ENCODE results near the gene MRPL21.

Gene MRPL21

DNA sequence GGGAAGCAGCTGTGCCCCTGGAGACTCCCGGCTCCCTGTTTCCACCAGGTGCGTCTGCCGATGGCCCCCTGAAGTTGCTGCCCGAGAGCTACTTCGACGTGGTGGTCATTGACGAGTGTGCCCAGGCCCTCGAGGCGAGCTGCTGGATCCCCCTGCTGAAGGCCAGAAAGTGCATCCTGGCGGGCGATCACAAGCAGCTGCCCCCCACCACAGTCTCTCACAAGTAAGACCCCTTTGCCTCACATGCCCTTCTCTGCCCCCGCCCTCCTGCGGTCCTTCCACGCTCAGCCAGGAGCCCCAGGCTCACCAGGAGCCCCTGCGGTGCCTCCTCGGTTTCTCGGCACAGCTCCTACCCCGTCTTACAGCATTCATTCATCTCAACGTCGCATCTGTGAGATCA lies 25.5 kb upstream of the MRPL21 start:
- Histone ChIP-seq H3K4me1 (no peaks in the 10 kb centered on the region), H3K27me3 (no peaks in the 10 kb centered on the region), H3K4me3 (ENCODE audit: low read depth, low read length) (no peak overlapping the region), H3K9me3 (peaks cover 3% of the 10 kb centered on the region; the same call in 1 of the 2 replicates), H3K36me3 (peaks cover 71% of the 10 kb centered on the region)
- DNase-seq = no peak
- TF ChIP-seq, protein P1, sequence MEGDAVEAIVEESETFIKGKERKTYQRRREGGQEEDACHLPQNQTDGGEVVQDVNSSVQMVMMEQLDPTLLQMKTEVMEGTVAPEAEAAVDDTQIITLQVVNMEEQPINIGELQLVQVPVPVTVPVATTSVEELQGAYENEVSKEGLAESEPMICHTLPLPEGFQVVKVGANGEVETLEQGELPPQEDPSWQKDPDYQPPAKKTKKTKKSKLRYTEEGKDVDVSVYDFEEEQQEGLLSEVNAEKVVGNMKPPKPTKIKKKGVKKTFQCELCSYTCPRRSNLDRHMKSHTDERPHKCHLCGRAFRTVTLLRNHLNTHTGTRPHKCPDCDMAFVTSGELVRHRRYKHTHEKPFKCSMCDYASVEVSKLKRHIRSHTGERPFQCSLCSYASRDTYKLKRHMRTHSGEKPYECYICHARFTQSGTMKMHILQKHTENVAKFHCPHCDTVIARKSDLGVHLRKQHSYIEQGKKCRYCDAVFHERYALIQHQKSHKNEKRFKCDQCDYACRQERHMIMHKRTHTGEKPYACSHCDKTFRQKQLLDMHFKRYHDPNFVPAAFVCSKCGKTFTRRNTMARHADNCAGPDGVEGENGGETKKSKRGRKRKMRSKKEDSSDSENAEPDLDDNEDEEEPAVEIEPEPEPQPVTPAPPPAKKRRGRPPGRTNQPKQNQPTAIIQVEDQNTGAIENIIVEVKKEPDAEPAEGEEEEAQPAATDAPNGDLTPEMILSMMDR (IDR thresholded peaks at IDR 0.05; ENCODE audit: low read depth, low read length) = no peak

DNA sequence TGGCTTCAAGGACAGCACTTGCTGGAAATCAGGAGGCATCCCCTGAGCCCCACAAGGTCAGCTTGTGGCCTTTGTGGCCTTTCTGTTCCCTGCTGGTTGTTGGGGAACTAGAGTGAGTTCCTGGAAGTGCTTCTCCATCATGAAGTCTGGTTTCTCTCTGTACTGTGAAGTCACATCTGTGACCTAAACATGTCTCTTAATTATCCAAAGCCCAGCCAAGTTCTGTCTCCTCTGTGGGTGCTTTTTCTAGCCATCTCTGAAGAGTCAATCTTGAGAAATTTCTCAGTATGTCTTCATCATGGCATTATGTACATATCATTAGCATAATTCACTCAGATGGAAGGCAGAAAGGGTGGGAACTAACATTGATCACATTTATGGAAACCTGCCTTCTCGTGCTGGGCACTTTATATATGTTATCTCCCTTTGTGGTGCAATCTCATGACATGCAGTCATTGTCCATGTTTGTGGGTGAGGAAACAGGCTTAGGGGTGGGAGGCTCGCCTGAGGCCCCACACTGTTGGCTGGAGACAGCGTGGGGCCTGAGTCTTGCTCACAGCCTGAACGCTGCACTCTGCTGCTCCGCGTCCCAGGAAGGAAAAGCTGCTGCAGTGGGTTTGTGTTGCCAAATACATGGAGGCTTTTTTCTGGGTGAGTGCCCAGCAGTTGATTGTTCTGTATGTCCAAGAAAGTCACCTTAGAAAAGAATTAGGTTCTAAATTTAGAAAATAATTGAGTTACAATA lies 24.7 kb upstream of the MRPL21 start:
- DNase-seq = no peak
- TF ChIP-seq, protein P1 (IDR thresholded peaks at IDR 0.05; ENCODE audit: low read depth, low read length) = no peak
- Histone ChIP-seq H3K4me1 (no peaks in the 10 kb centered on the region), H3K4me3 (ENCODE audit: low read depth, low read length) (no peak overlapping the region), H3K9me3 (peaks cover 3% of the 10 kb centered on the region; the same call in 1 of the 2 replicates), H3K27me3 (no peaks in the 10 kb centered on the region), H3K36me3 (peaks cover 71% of the 10 kb centered on the region)

DNA sequence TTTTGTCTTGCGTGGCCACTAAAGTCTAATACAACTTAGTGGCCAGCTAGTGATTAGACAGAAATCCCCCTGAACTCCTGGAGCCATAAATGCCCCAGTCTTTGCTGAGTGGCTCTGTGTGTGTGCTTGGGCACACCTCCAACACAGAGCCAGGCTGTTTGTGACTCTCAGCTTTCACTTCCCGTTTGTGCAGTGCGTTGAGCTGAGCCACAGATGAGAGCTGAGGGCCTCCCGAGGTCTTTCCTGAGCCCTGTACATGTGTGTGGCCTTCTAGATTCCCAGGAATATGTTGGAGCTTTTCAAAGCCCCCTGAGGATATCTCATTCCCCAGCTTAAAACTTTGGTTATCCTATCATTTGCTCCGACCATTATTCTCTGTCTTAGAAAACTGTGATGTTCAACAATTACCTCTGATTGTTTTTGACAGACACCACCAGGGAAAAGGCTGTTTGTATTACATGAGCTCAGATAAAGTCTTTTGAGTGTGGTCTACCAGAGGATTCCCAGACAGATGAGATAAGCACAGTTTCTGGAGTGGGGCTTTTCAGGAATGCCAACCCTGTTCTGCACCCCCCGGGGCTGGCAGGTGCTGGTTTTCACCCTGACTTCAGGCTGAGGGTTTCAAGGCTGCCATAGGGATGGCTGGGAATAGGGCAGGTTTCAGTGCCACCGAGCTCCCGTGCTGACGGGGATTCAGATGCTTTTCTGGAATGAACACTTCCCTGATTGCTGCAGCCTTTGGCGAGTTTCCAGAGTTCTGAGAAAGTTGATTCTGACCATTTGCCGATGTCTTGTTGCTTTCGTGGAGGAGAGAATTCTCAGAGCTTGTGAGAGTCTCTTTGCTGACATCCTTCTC lies 23.9 kb upstream of the MRPL21 start:
- Histone ChIP-seq H3K9me3 (peaks cover 3% of the 10 kb centered on the region; the same call in 1 of the 2 replicates), H3K4me1 (no peaks in the 10 kb centered on the region), H3K4me3 (ENCODE audit: low read depth, low read length) (no peak overlapping the region), H3K27me3 (no peaks in the 10 kb centered on the region), H3K36me3 (peaks cover 72% of the 10 kb centered on the region)
- TF ChIP-seq, protein P1 (IDR thresholded peaks at IDR 0.05; ENCODE audit: low read depth, low read length) = no peak
- DNase-seq = no peak

DNA sequence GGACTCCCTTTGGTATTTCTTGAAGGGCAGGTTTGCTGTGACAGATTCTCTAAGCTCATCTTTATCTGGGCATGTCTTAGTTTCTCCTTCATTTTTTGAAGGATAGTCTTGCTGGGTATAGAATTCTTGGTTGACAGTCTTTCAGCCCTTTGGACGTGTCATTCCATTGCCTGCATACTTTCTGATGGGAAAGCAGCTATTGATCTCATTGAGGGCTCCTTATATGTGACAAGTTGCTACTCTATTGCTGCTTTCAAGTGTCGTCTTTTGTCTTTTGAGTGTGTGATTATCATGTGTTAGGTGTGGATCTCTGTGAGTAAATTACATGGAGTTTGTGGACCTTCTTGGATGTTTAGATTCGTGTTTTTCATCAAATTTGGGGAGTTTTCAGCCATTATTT lies 22.0 kb upstream of the MRPL21 start:
- TF ChIP-seq, protein P1 (IDR thresholded peaks at IDR 0.05; ENCODE audit: low read depth, low read length) = no peak
- no peaks in the 10 kb centered on the region for H3K27me3 ChIP-seq
- peaks cover 3% of the 10 kb centered on the region; the same call in 1 of the 2 replicates for H3K9me3 ChIP-seq
- DNase-seq = no peak
- no peaks in the 10 kb centered on the region for H3K4me1 ChIP-seq
- peaks cover 82% of the 10 kb centered on the region for H3K36me3 ChIP-seq
- no peak overlapping the region for H3K4me3 ChIP-seq (ENCODE audit: low read depth, low read length)

DNA sequence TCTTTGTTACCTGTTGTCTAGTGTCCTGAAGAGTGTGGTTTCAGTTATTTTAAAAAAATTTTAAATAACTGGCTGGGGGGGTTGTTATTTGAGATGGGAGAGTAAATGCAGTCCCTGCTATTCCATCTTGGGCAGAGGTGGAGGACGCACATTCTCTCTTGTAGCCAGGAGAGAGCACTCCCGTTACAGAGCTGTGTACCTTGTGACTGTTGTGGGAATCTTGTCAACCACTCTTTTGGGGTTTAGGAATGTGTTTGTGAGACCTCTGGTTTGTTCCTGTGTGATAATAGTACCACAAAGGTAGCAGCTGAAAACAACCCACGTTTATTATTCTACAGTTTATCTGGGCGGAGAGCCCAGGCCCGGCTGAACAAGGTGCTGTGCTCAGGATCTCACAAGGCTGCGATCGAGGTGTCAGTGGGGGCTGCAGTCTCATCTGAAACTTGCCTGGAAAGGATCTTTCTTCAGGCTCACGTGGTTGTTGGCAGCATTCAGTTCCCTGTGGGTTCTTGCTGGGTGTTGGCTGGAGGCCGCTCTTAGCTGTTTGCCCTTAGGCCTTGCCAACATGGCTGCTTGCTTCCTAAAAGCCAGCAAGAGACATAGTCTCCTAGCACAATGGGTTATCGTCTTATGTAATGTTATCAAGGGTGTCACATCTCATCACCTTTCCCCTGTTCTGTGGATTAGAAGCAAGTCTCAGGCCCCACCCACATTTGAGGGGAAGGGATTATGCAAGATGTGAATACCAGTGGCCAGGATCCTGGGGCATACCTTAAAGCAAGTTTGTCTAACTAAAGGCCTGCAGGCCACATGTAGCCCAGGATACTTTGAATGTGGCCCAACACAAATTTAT lies 20.7 kb upstream of the MRPL21 start:
- no peak for DNase-seq
- Histone ChIP-seq H3K36me3 (peaks cover 86% of the 10 kb centered on the region), H3K4me1 (no peaks in the 10 kb centered on the region), H3K27me3 (no peaks in the 10 kb centered on the region), H3K4me3 (ENCODE audit: low read depth, low read length) (no peak overlapping the region), H3K9me3 (peaks cover 3% of the 10 kb centered on the region; the same call in 1 of the 2 replicates)
- TF ChIP-seq, protein P1 (IDR thresholded peaks at IDR 0.05; ENCODE audit: low read depth, low read length) = no peak
